DOHH2 (cell line): ENCODE results near the gene CUL3.

Experiments used
- H3F3A ChIP-seq: fragments of 200-600 bp; sonication (generic), shearing (Covaris generic); 2 replicates; pipeline ENCODE4 v1.6.0; 2016; ENCODE audit warnings: antibody characterized with exemption, mild to moderate bottlenecking; ENCODE audit not compliant: control insufficient read depth, insufficient read depth
- H3K27ac ChIP-seq: fragments of 200-600 bp; sonication (generic); 2 replicates; pipeline ENCODE4 v1.5.1; 2014; ENCODE audit warnings: low read depth, mild to moderate bottlenecking, low read length, moderate library complexity
- H3K27me3 ChIP-seq: fragments of 200-600 bp; sonication (generic); 2 replicates; pipeline ENCODE4 v1.6.1; 2014; ENCODE audit warnings: mild to moderate bottlenecking, low read length, mixed read lengths; ENCODE audit not compliant: control insufficient read depth
- H3K36me3 ChIP-seq: fragments of 200-600 bp; sonication (generic); 2 replicates; pipeline ENCODE4 v1.6.1; 2014; ENCODE audit warnings: mild to moderate bottlenecking, low read length, moderate library complexity, mixed read lengths; ENCODE audit not compliant: control insufficient read depth
- H3K4me1 ChIP-seq: fragments of 200-600 bp; sonication (generic); 2 replicates; pipeline ENCODE4 v1.6.1; 2014; ENCODE audit warnings: mild to moderate bottlenecking, low read length, mixed read lengths; ENCODE audit not compliant: control insufficient read depth
- H3K4me2 ChIP-seq: fragments of 200-600 bp; sonication (generic); 2 replicates; pipeline ENCODE4 v1.6.0; 2014; ENCODE audit warnings: mild to moderate bottlenecking, low read length, moderate library complexity
- H3K4me3 ChIP-seq: fragments of 200-600 bp; sonication (generic); 2 replicates; pipeline ENCODE4 v1.5.1; 2014; ENCODE audit warnings: mild to moderate bottlenecking, low read length, mixed read lengths
- H3K79me2 ChIP-seq: fragments of 200-600 bp; sonication (generic); 2 replicates; pipeline ENCODE4 v1.6.1; 2014; ENCODE audit warnings: mild to moderate bottlenecking, low read length, mixed read lengths; ENCODE audit not compliant: control insufficient read depth
- H3K9me2 ChIP-seq: fragments of 200-600 bp; sonication (generic); replicated peaks from 2 replicates; pipeline ENCODE4 v1.6.1; 2014; ENCODE audit warnings: mild to moderate bottlenecking, low read length, mixed read lengths; ENCODE audit not compliant: control insufficient read depth
- H3K9me3 ChIP-seq: fragments of 200-600 bp; sonication (generic); 2 replicates; pipeline ENCODE4 v1.6.1; 2014; ENCODE audit warnings: antibody characterized with exemption, low read length, mixed read lengths; ENCODE audit not compliant: control insufficient read depth, insufficient read depth
- H4K20me1 ChIP-seq: fragments of 200-600 bp; sonication (generic); 2 replicates; pipeline ENCODE4 v1.6.0; 2014; ENCODE audit warnings: low read depth, mild to moderate bottlenecking, antibody characterized with exemption, low read length, moderate library complexity; ENCODE audit not compliant: control insufficient read depth, insufficient read depth
- CTCF ChIP-seq: fragments of 200-600 bp; sonication (generic); IDR thresholded peaks from one replicate; pipeline ENCODE4 v1.5.1; 2014; ENCODE audit warnings: antibody characterized with exemption, mild to moderate bottlenecking, low read depth, low read length; ENCODE audit not compliant: poor library complexity, severe bottlenecking
- EZH2phosphoT487 ChIP-seq: fragments of 200-600 bp; sonication (generic); IDR thresholded peaks from 2 replicates; pipeline ENCODE4 v1.6.1; 2017; ENCODE audit warnings: borderline replicate concordance, mild to moderate bottlenecking, antibody characterized with exemption, low read length, moderate library complexity, mixed read lengths

Gene CUL3

GRCh38 chr2:224576088-224576715, 9.0 kb downstream of the CUL3 start:
- Histone ChIP-seq H4K20me1 (peaks cover 53% of the 10 kb centered on the region), H3K4me2 (peak overlapping the region; percentile 69)

GRCh38 chr2:224574423-224575084, 10.6 kb downstream of the CUL3 start:
- Histone ChIP-seq H4K20me1 (peaks cover 49% of the 10 kb centered on the region), H3K4me2 (peak overlapping the region; percentile 69)
- TF ChIP-seq EZH2phosphoT487 (no peak), CTCF (no peak)

More at GRCh38 chr2:224576088-224576715, 9.0 kb downstream of the CUL3 start:
- TF ChIP-seq CTCF (no peak), EZH2phosphoT487 (no peak)
- no peak overlapping the region for H3K27ac ChIP-seq
- no peaks in the 10 kb centered on the region for H3K9me3 ChIP-seq
- peak overlapping the region; percentile 14; the same call in 1 of the 2 replicates for H3K4me3 ChIP-seq
- H3K9me2 ChIP-seq, result no peaks in the 10 kb centered on the region
- no peaks in the 10 kb centered on the region for H3K27me3 ChIP-seq
- H3K36me3 ChIP-seq, result peaks cover 83% of the 10 kb centered on the region
- H3F3A ChIP-seq, result no peaks in the 10 kb centered on the region; the same call in 1 of the 2 replicates
- peaks cover 92% of the 10 kb centered on the region for H3K4me1 ChIP-seq
- peaks cover 100% of the 10 kb centered on the region for H3K79me2 ChIP-seq

GRCh38 chr2:224573724-224574123, 11.4 kb downstream of the CUL3 start:
- H3K27ac ChIP-seq, result no peak overlapping the region
- no peaks in the 10 kb centered on the region for H3K9me3 ChIP-seq
- H3K4me1 ChIP-seq, result peaks cover 77% of the 10 kb centered on the region
- H4K20me1 ChIP-seq, result peaks cover 42% of the 10 kb centered on the region
- TF ChIP-seq CTCF, result no peak
- TF ChIP-seq EZH2phosphoT487, result no peak
- H3K36me3 ChIP-seq, result peaks cover 78% of the 10 kb centered on the region
- no peak overlapping the region for H3K4me2 ChIP-seq
- H3F3A ChIP-seq, result no peaks in the 10 kb centered on the region; the same call in 1 of the 2 replicates
- no peak overlapping the region for H3K4me3 ChIP-seq
- H3K79me2 ChIP-seq, result peaks cover 100% of the 10 kb centered on the region
- no peaks in the 10 kb centered on the region for H3K9me2 ChIP-seq
- no peaks in the 10 kb centered on the region for H3K27me3 ChIP-seq

More at GRCh38 chr2:224574423-224575084, 10.6 kb downstream of the CUL3 start:
- peak overlapping the region; percentile 6; the same call in 1 of the 2 replicates for H3K4me3 ChIP-seq
- H3K27me3 ChIP-seq, result no peaks in the 10 kb centered on the region
- no peaks in the 10 kb centered on the region for H3K9me2 ChIP-seq
- peaks cover 81% of the 10 kb centered on the region for H3K36me3 ChIP-seq
- H3K4me1 ChIP-seq, result peaks cover 85% of the 10 kb centered on the region
- peaks cover 100% of the 10 kb centered on the region for H3K79me2 ChIP-seq
- no peaks in the 10 kb centered on the region; the same call in 1 of the 2 replicates for H3F3A ChIP-seq
- H3K27ac ChIP-seq, result no peak overlapping the region; the same call in 1 of the 2 replicates
- H3K9me3 ChIP-seq, result no peaks in the 10 kb centered on the region
